Measurements from ENCODE around the gene ALOX15B.

ALOX15B gene, protein sequence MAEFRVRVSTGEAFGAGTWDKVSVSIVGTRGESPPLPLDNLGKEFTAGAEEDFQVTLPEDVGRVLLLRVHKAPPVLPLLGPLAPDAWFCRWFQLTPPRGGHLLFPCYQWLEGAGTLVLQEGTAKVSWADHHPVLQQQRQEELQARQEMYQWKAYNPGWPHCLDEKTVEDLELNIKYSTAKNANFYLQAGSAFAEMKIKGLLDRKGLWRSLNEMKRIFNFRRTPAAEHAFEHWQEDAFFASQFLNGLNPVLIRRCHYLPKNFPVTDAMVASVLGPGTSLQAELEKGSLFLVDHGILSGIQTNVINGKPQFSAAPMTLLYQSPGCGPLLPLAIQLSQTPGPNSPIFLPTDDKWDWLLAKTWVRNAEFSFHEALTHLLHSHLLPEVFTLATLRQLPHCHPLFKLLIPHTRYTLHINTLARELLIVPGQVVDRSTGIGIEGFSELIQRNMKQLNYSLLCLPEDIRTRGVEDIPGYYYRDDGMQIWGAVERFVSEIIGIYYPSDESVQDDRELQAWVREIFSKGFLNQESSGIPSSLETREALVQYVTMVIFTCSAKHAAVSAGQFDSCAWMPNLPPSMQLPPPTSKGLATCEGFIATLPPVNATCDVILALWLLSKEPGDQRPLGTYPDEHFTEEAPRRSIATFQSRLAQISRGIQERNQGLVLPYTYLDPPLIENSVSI

DNA sequence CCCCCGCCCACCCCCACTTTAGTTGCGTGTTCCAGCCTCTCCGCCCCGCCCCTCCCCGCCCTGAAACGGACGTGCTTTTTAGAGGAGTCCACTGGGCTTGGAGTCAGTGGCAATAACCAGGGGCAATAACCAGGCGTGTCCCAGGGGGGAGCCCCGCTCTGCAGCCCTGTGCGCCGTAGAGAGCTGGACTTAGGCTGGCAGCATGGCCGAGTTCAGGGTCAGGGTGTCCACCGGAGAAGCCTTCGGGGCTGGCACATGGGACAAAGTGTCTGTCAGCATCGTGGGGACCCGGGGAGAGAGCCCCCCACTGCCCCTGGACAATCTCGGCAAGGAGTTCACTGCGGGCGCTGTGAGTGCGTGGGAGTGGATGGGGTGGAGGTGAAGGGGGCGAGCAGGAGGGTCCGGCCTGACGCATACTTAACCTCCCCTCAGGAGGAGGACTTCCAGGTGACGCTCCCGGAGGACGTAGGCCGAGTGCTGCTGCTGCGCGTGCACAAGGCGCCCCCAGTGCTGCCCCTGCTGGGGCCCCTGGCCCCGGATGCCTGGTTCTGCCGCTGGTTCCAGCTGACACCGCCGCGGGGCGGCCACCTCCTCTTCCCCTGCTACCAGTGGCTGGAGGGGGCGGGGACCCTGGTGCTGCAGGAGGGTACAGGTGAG, at the start of gene ALOX15B:
Gene ALOX15B (plus strand): TSS at position 106 of the 657 bp plus-strand sequence. CDS start 97 bp downstream, at position 203.
- peak; percentile 60 to 88 (median 72) for DNase-seq

DNA sequence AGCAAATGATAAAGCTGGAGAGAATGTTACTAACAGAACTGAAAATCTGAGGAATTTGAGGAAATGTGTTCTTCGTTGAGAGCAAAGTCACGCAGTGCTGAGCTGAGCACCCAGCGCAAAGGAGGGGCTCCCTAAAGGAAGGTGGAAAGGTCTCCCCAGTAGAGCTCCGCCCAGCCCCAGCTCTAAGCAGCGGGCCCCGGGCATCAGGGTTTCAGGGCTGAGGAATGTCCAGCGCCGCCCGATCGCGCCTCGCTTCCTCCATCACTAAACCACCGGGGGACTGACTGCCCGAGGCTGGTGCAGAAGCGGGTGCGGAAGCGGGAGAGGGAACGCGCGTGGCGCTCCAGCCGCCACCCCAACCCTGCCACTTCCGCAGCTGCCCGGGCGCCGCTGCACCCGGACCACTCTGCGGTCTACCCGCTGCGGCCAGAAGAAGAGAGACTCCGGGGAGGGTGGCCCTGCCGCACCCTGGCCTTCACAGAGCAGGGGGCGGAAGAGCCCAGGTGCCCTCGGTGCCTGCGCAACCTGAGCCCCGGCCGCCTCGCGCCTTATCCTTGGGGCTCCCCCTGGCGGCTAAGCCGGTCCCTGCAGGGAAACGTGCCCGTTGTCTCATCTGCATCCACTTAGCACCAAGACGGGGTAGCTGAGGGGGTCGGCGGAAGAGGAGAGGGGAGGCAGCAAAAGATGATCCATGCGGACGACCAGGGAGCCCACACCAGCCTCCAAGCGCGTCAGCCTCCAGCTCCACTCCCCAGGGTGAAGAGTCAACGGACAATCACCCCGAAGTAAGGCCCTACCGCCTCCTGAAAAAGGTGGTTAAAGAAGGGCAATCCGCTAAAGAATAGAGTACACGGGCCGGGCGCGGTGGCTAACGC, 48.8 kb upstream of the ALOX15B start:
- DNase-seq = peak; percentile 79 to 88 (median 87)

GRCh38 chr17:7992516-7992915, 46.3 kb upstream of the ALOX15B start:
- no peak for DNase-seq

DNA sequence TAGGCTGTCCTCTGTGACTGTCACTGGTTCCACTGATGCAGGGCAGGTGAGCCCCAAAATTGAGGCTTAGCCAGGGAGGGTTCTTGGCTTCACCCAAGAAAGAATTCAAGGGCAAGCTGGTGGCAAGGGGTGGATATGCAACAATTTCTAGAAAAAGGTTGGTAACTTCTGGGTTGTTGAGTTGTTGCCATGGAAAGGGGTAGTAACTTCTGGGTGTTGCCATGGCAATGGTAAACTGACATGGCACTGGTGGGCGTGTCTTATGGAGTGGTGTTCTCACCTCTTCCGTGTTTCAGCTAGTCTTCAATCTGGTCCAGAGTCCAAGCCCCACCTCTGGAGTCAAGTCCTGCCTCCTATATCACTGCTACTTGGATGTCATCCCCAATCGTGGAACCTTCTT, 45.9 kb upstream of the ALOX15B start:
- DNase-seq = peak in 1 of 3 donors; percentile 26

DNA sequence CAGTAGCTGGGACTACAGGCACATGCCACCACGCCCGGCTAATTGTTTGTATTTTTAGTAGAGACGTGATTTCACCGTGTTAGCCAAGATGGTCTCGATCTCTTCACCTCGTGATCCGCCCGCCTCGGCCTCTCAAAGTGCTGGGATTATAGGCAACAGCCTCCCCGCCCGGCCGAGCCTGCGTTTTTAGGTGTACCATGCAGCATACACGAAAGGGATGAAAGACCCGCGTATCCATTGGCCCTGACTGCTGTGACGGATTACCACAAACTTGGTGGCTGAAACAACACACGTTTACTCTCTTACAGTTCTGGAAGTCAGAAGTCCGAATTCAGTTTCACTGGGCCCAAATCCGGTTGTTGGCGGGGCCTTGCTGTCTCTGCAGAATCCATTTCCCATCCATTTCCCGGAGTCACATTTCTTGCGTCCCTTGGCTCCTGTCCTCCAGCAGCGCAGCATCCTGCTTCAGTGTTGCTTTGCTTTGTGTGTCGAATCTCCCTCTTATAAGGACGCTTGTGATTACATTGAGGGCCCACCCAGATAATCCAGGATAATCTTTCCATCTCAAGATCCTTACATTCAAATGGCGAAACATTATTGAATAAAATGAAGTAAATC, 44.8 kb upstream of the ALOX15B start:
- no peak for DNase-seq

DNA sequence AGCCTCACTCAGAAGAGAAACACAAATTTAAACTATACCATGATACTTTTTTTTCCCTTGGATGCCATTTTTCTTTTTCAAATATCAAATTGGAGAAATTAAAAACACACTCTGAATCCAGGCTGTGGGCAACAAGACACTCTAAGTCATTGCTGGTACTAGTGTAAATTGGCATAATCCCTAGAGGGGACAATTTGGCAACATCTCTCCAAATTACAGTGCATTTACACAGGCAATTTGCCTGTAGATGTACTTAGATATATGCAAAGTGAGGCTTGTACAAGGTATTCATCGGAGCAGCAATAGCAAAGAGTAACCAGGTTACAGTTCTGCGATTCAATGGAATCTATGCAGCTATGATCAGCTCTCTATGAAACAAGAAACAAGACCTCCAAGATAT, 43.1 kb upstream of the ALOX15B start:
- no peak for DNase-seq

DNA sequence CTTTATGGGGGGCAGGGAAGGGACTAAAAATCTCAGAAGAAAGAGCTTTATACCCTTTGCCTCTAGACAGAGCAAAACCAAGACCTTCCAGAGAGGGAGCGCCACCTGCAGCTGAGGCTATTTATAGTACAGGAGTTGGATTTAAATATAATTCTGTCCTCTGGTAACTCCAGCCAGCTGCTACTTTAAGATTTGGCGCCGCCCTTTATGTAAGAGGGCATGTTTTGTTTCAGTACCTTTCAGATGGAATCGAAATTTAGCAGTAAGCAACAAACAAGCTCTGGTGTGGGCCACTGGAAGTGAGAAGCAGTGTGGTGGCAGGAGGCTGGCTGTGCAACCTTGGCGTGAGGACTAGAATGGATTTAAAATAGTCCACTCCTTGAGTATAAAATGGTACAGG, 41.7 kb upstream of the ALOX15B start:
- DNase-seq = peak in 2 of 3 donors; percentile 29

- DNase-seq = peak; percentile 53 to 72 (median 69)
Measured at GRCh38 chr17:8001976-8002720, 36.7 kb upstream of the ALOX15B start, which contains the start of gene GUCY2D. TSS of gene GUCY2D (plus strand) at chr17:8002615. CDS start at chr17:8003048, 433 bp downstream.

DNA sequence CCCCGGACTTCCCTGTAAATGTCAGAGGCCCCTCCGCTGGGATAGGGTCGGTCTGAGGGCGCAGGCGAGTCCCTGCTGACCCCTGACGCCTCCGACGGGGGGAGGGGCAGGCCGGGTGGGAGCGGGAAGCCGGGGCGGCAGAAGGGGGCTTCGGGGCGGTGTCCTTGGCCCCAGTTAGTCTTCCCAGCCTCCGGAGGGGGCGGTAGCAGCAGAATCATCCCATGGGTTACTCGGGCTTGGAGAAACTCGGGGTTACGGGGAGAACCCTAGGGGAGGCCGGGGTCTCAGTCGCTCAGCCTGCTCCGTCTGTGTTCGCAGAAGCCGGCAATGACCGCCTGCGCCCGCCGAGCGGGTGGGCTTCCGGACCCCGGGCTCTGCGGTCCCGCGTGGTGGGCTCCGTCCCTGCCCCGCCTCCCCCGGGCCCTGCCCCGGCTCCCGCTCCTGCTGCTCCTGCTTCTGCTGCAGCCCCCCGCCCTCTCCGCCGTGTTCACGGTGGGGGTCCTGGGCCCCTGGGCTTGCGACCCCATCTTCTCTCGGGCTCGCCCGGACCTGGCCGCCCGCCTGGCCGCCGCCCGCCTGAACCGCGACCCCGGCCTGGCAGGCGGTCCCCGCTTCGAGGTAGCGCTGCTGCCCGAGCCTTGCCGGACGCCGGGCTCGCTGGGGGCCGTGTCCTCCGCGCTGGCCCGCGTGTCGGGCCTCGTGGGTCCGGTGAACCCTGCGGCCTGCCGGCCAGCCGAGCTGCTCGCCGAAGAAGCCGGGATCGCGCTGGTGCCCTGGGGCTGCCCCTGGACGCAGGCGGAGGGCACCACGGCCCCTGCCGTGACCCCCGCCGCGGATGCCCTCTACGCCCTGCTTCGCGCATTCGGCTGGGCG, 35.9 kb upstream of the ALOX15B start:
- DNase-seq = no peak

- no peak for DNase-seq
Measured at GRCh38 chr17:8003594-8004181, 35.2 kb upstream of the ALOX15B start.

DNA sequence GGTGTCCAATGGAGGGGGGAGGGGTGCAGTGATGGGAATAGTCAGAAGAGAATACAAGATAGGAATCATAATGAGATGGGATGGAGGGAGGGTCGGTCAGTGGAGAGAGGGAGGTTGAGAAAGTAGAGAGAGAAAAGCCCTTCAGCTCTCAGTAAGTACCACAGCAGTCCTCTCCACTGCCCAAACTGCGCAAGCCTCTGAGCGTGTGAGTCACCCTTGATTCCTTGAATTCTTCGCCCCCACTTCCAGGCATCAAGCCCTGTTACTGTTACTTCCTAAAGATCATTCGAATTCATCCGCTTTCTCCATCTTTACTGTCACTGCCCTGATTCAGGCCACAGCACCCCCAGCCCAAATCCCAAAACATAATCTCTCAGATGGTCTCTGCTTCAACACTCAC, 34.0 kb upstream of the ALOX15B start:
- DNase-seq = peak; percentile 54 to 70 (median 58)

GRCh38 chr17:8005357-8005756, 33.5 kb upstream of the ALOX15B start:
- DNase-seq = peak; percentile 41 to 50 (median 47)

GRCh38 chr17:8005967-8006730, 32.7 kb upstream of the ALOX15B start:
- no peak for DNase-seq

DNA sequence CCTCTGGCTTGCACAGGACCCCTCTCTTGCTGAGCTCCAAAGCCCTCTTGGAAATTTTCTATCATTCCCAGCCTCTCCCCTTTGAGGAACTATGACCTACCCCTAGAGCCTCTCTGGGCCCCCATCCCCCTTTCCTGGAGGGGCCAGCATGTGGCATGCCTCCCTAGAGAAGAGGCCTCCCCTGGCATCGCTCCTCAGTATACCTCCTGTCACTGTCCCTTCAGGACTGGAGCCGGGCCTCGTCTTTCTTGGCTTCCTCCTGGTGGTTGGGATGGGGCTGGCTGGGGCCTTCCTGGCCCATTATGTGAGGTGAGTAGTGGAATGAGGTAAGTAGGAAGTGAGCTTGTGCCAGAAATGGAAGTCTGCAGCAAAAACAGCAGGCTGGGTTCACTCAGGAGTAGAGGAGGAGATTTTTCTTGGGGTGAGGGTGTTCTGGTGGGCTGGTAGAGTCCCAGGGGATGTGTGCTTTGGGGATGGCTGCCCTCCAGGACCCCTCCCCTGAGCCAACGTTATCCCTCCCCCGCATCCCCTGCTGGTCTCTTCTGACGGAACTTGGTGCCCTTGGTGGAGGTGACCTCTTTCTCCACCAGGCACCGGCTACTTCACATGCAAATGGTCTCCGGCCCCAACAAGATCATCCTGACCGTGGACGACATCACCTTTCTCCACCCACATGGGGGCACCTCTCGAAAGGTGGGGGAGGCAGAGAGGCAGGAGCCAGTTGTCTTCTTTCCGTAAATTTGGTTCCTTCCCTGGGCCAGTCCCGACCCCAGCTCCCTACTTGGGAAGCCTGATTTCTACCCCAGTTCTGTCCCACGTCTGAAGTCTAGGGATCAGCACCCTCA, 31.8 kb upstream of the ALOX15B start:
- no peak for DNase-seq

DNA sequence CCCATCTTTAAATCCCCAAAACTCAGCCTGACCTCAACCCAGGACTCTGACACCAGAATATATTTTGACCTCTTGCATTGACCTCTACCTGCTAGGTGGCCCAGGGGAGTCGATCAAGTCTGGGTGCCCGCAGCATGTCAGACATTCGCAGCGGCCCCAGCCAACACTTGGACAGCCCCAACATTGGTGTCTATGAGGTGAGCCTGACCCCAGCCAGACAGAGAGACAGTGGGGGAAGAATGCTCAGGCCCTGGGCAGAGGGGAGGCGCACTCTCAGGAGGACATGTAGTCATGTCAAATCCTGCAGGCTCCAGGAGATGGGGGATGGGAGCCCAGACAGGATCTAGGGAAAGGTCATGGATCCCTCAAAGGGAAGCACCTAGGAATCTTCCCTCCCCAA, 31.0 kb upstream of the ALOX15B start:
- DNase-seq = no peak

DNA sequence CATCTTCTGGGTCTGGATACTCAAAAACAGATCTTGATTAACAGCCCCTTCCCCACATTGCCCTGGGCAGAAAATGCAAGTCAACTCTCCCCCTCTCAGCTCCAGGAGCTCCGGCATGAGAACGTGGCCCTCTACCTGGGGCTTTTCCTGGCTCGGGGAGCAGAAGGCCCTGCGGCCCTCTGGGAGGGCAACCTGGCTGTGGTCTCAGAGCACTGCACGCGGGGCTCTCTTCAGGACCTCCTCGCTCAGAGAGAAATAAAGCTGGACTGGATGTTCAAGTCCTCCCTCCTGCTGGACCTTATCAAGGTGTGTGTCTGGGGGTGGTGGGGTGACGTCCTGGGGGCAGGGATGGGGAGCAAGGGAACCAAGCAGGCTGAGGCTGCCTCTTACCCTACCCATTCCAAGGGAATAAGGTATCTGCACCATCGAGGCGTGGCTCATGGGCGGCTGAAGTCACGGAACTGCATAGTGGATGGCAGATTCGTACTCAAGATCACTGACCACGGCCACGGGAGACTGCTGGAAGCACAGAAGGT, 26.7 kb upstream of the ALOX15B start:
- DNase-seq = no peak

GRCh38 chr17:8012996-8013640, 25.7 kb upstream of the ALOX15B start:
- DNase-seq = peak in 1 of 3 donors; percentile 28
